ENCODE data around the gene RNPEPL1.
A peak's percentile ranks its signal among the peaks of the same experiment; 100 is the strongest.

RNPEPL1 gene

DNA sequence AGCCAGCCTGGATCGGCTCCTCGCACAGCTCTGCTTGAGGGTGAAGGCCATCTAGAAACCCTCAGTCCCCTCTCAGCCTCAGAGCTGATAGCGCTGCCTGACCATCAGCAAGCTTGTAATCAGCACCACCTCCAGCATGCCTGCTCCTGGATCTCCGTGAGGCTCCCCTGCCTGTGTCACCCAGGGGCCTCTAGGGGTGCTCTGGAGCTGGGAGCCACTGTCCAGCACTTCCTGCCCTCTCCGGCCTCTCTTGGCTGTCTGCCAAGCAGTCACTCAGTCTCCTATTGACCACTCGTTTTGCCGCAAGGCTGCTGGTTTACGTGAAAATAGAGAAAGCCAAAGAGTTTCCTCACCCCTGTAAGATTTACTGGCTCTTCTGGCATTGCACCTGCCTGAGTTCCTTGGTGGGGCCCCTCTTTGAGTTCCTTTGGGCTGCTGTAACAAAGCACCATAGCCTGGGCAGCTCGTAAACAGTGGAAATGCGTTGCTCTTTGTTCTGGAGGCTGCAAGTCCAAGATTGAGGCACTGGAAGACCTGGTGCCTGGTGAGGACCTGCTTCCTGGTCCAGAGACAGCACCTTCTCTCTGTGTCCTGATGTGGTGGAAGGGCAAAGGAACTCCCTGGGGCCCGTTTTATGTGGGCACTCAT lies 36.1 kb downstream of the RNPEPL1 start:
- no peak overlapping the region for H2BK15ac ChIP-seq (ENCODE audit: low read length)
- no peak overlapping the region for H3K27ac ChIP-seq (replicated peaks; ENCODE audit: low read length)
- H3K18ac ChIP-seq (ENCODE audit: low read length), result no peak overlapping the region
- H2AFZ ChIP-seq (ENCODE audit: low read length), result peak overlapping the region; percentile 90
- no peak overlapping the region for H3K4me2 ChIP-seq (ENCODE audit: insufficient read depth, low read length, poor library complexity, severe bottlenecking)
- no peak overlapping the region for H4K8ac ChIP-seq (ENCODE audit: low read depth, low read length)
- no peaks in the 10 kb centered on the region for H3K27me3 ChIP-seq (ENCODE audit: control insufficient read depth in 3 of 3, insufficient read depth in 3 of 3, low read depth in 1 of 3, low read length in 3 of 3)
- H3K4me1 ChIP-seq (ENCODE audit: control insufficient read depth in 2 of 2, insufficient read depth in 1 of 2, low read depth in 1 of 2, low read length in 2 of 2), result no peaks in the 10 kb centered on the region
- H4K91ac ChIP-seq (ENCODE audit: low read depth, low read length, poor library complexity), result no peak overlapping the region
- DNase-seq (ENCODE audit: low spot score), result no peak
- peak overlapping the region in 1 of 2 donors; percentile 41 for H3K4me3 ChIP-seq (ENCODE audit: low read length in 2 of 2)
- no peak overlapping the region for H3K14ac ChIP-seq (ENCODE audit: low read length)
- H3K9ac ChIP-seq (ENCODE audit: low read depth, low read length, poor library complexity), result no peak overlapping the region
- H2BK12ac ChIP-seq (ENCODE audit: low read length), result no peak overlapping the region
- H3K9me3 ChIP-seq (replicated peaks in 1 of 2; ENCODE audit: control insufficient read depth in 2 of 2, insufficient read depth in 1 of 2, low read depth in 1 of 2, low read length in 2 of 2), result no peaks in the 10 kb centered on the region
- H2BK5ac ChIP-seq (ENCODE audit: low read length), result peak overlapping the region; percentile 68
- no peak overlapping the region for H3K23ac ChIP-seq (ENCODE audit: low read depth, low read length, poor library complexity)
- no peak overlapping the region for H3K4ac ChIP-seq (ENCODE audit: low read length)
- H3K79me1 ChIP-seq (ENCODE audit: low read depth, low read length), result peaks cover 2% of the 10 kb centered on the region
- no peak overlapping the region for H2BK120ac ChIP-seq (ENCODE audit: low read depth, low read length)
- WGBS, 2 donors (ENCODE audit: extremely low coverage in 2 of 2, insufficient read length in 2 of 2, insufficient replicate concordance in 1 of 2), result no CpG with 5 or more reads among the region's 11 CpGs
- H2AK5ac ChIP-seq (ENCODE audit: low read depth, low read length), result peak overlapping the region; percentile 37
- H3K36me3 ChIP-seq (replicated peaks in 1 of 2; ENCODE audit: control insufficient read depth in 2 of 2, insufficient read depth in 2 of 2, low read length in 2 of 2), result peaks cover 2 to 4% of the 10 kb centered on the region in 2 donors

DNA sequence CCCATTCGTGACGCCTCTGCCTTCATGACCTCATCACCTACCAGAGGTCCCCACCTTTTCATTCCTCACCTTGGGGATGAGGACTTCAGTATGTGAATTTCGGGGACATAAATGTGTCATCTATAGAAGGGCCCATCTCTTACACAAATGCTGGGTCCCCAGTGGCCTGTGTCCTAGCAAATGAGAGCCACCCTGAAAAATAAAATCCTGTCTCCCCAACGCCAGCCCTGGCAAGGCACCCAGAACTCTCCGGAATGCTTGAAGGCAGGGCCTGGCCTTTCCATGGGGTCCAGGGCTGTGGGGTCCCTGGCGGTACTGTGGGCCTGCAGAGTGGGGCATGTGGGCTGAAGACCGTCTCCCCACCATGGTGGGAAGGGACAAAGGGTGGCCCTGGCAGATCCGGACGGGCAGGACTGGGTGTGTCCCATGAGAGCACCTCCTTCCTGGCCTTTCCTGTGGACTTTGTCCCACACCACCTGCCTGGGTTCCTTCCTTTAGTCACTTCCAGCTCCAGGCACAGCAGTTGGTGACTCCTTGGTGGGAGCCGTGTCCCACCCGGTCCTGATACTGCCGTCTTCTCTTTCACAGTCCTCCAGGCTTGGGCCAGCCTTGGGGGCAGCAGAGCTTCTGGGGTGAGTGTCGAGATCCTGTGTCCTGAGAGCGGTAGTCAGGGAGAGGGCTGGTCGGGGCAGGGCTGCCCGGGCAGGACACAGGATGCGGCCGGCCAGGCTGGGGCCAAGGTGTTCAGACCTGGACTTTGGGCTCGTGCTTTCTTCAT lies 36.8 kb downstream of the RNPEPL1 start:
- Histone ChIP-seq H3K27me3 (ENCODE audit: control insufficient read depth in 3 of 3, insufficient read depth in 3 of 3, low read depth in 1 of 3, low read length in 3 of 3) (no peaks in the 10 kb centered on the region), H3K9ac (ENCODE audit: low read depth, low read length, poor library complexity) (no peak overlapping the region), H2AFZ (ENCODE audit: low read length) (peak overlapping the region; percentile 90), H4K91ac (ENCODE audit: low read depth, low read length, poor library complexity) (no peak overlapping the region), H3K9me3 (replicated peaks in 1 of 2; ENCODE audit: control insufficient read depth in 2 of 2, insufficient read depth in 1 of 2, low read depth in 1 of 2, low read length in 2 of 2) (no peaks in the 10 kb centered on the region), H3K36me3 (replicated peaks in 1 of 2; ENCODE audit: control insufficient read depth in 2 of 2, insufficient read depth in 2 of 2, low read length in 2 of 2) (peaks cover 0 to 2% of the 10 kb centered on the region in 2 donors), H3K18ac (ENCODE audit: low read length) (no peak overlapping the region), H2BK12ac (ENCODE audit: low read length) (no peak overlapping the region), H3K4me2 (ENCODE audit: insufficient read depth, low read length, poor library complexity, severe bottlenecking) (no peak overlapping the region), H3K14ac (ENCODE audit: low read length) (no peak overlapping the region), H4K8ac (ENCODE audit: low read depth, low read length) (no peak overlapping the region), H2AK5ac (ENCODE audit: low read depth, low read length) (peak overlapping the region; percentile 23), H3K4me1 (ENCODE audit: control insufficient read depth in 2 of 2, insufficient read depth in 1 of 2, low read depth in 1 of 2, low read length in 2 of 2) (no peaks in the 10 kb centered on the region), H3K27ac (replicated peaks; ENCODE audit: low read length) (no peak overlapping the region), H3K4me3 (ENCODE audit: low read length in 2 of 2) (peak overlapping the region in 1 of 2 donors; percentile 41), H2BK120ac (ENCODE audit: low read depth, low read length) (no peak overlapping the region), H2BK5ac (ENCODE audit: low read length) (no peak overlapping the region), H3K23ac (ENCODE audit: low read depth, low read length, poor library complexity) (peak overlapping the region; percentile 69), H3K4ac (ENCODE audit: low read length) (no peak overlapping the region), H2BK15ac (ENCODE audit: low read length) (no peak overlapping the region), H3K79me1 (ENCODE audit: low read depth, low read length) (peaks cover 2% of the 10 kb centered on the region)
- WGBS, 2 donors (ENCODE audit: extremely low coverage in 2 of 2, insufficient read length in 2 of 2, insufficient replicate concordance in 1 of 2), result no CpG with 5 or more reads among the region's 19 CpGs
- no peak for DNase-seq (ENCODE audit: low spot score)

DNA sequence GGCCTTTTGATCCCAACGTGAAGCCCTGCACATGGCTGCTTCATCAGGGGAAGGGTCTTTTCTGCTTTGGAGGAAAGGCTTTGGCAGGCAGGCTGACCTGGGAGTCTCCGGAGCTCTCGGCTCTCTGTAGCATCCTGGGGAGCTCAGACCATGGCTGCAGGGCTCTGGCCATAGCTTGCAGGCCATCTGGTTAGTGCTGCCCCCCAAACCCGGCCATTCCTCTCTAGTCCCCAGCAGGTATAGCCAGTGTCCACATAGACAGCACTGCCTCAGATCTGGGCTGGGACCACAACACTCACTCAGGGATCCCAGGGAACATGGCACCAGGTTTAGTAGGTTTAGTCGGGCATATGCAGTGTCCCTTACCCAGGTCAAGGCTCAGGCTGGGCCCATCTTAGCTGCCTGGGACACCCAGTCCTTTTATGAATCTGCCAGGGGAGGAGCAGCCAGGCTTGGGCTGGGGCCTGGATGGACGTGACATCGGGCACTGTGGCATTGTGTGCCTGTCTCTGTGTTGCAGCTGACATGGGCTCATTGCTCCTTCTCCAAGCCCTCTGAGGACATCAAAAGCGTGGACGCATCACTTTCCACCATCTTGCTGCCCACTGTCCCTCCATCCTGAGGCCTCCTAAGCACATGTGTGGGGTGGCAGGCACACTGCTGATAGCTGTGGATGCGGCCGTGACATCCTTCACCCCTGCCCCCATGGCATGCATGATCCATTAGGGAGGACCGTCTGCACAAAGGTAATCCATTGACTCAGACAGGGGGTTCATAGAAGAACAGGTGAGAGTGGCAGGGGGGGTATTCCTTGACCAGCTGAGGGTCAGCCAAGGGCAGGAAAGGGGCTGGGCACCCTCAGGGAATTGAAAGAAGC lies 37.8 kb downstream of the RNPEPL1 start:
- H2AK5ac ChIP-seq (ENCODE audit: low read depth, low read length), result no peak overlapping the region
- no peaks in the 10 kb centered on the region for H3K27me3 ChIP-seq (ENCODE audit: control insufficient read depth in 3 of 3, insufficient read depth in 3 of 3, low read depth in 1 of 3, low read length in 3 of 3)
- H3K9me3 ChIP-seq (replicated peaks in 1 of 2; ENCODE audit: control insufficient read depth in 2 of 2, insufficient read depth in 1 of 2, low read depth in 1 of 2, low read length in 2 of 2), result no peaks in the 10 kb centered on the region
- no peak overlapping the region for H3K4me2 ChIP-seq (ENCODE audit: insufficient read depth, low read length, poor library complexity, severe bottlenecking)
- H3K9ac ChIP-seq (ENCODE audit: low read depth, low read length, poor library complexity), result peak overlapping the region; percentile 70
- no peak overlapping the region for H2BK12ac ChIP-seq (ENCODE audit: low read length)
- H3K23ac ChIP-seq (ENCODE audit: low read depth, low read length, poor library complexity), result peak overlapping the region; percentile 81
- peaks cover 0 to 2% of the 10 kb centered on the region in 2 donors for H3K36me3 ChIP-seq (replicated peaks in 1 of 2; ENCODE audit: control insufficient read depth in 2 of 2, insufficient read depth in 2 of 2, low read length in 2 of 2)
- H4K91ac ChIP-seq (ENCODE audit: low read depth, low read length, poor library complexity), result no peak overlapping the region
- no peak overlapping the region for H3K4ac ChIP-seq (ENCODE audit: low read length)
- no peak overlapping the region for H3K27ac ChIP-seq (replicated peaks; ENCODE audit: low read length)
- no CpG with 5 or more reads among the region's 12 CpGs for WGBS, 2 donors (ENCODE audit: extremely low coverage in 2 of 2, insufficient read length in 2 of 2, insufficient replicate concordance in 1 of 2)
- no peak overlapping the region for H2BK5ac ChIP-seq (ENCODE audit: low read length)
- H4K8ac ChIP-seq (ENCODE audit: low read depth, low read length), result no peak overlapping the region
- peak overlapping the region; percentile 41 for H3K14ac ChIP-seq (ENCODE audit: low read length)
- no peak overlapping the region for H3K18ac ChIP-seq (ENCODE audit: low read length)
- peaks cover 2% of the 10 kb centered on the region for H3K79me1 ChIP-seq (ENCODE audit: low read depth, low read length)
- H3K4me3 ChIP-seq (ENCODE audit: low read length in 2 of 2), result no peak overlapping the region
- no peak for DNase-seq (ENCODE audit: low spot score)
- H2BK120ac ChIP-seq (ENCODE audit: low read depth, low read length), result no peak overlapping the region
- no peak overlapping the region for H2BK15ac ChIP-seq (ENCODE audit: low read length)
- no peaks in the 10 kb centered on the region for H3K4me1 ChIP-seq (ENCODE audit: control insufficient read depth in 2 of 2, insufficient read depth in 1 of 2, low read depth in 1 of 2, low read length in 2 of 2)
- no peak overlapping the region for H2AFZ ChIP-seq (ENCODE audit: low read length)
